Smooth muscle cell (in vitro differentiated cells): ENCODE results near the gene HTR1E. TPM values are rescaled to one million over a fixed set of nuclear protein-coding genes. Genes with fewer than 3 reads are reported as not detected.

ENCODE experiments used
- DNase-seq: peaks from one replicate; lab custom pipeline; 2025; ENCODE audit not compliant: unreplicated experiment; lab: John Stamatoyannopoulos, UW
- H2AFZ ChIP-seq: fragments of 200-600 bp; sonication (generic); 2 replicates; pipeline ENCODE4 v1.6.0; 2016; ENCODE audit warnings: antibody characterized with exemption, low read depth, mild to moderate bottlenecking
- H3F3A ChIP-seq: fragments of 200-600 bp; sonication (generic); 2 replicates; pipeline ENCODE4 v1.6.0; 2017; ENCODE audit warnings: antibody characterized with exemption, low read depth
- H3K27ac ChIP-seq: fragments of 200-600 bp; sonication (generic); 2 replicates; pipeline ENCODE4 v1.5.1; 2016; ENCODE audit warnings: low read depth, mild to moderate bottlenecking
- H3K27me3 ChIP-seq: fragments of 200-600 bp; sonication (generic); 2 replicates; pipeline ENCODE4 v1.6.1; 2016; ENCODE audit warnings: low read depth, mild to moderate bottlenecking
- H3K36me3 ChIP-seq: fragments of 200-600 bp; sonication (generic); 2 replicates; pipeline ENCODE4 v1.5.1; 2016; ENCODE audit warnings: low read depth
- H3K4me1 ChIP-seq: fragments of 200-600 bp; sonication (generic); 2 replicates; pipeline ENCODE4 v1.5.1; 2016; ENCODE audit warnings: low read depth
- H3K4me2 ChIP-seq: fragments of 200-600 bp; sonication (generic); 2 replicates; pipeline ENCODE4 v1.6.0; 2016; ENCODE audit warnings: mild to moderate bottlenecking
- H3K4me3 ChIP-seq: fragments of 200-600 bp; sonication (generic); 2 replicates; pipeline ENCODE4 v1.5.1; 2016; ENCODE audit warnings: mild to moderate bottlenecking
- H3K79me2 ChIP-seq: fragments of 200-600 bp; sonication (generic); 2 replicates; pipeline ENCODE4 v1.6.0; 2016; ENCODE audit warnings: low read depth, mild to moderate bottlenecking
- H3K9ac ChIP-seq: fragments of 200-600 bp; sonication (generic); 2 replicates; pipeline ENCODE4 v1.6.0; 2016; ENCODE audit warnings: low read depth
- H3K9me3 ChIP-seq: fragments of 200-600 bp; sonication (generic); replicated peaks from 2 replicates; pipeline ENCODE4 v1.5.1; 2016; ENCODE audit warnings: low read depth
- H4K20me1 ChIP-seq: fragments of 200-600 bp; sonication (generic); 2 replicates; pipeline ENCODE4 v1.6.0; 2016; ENCODE audit warnings: low read depth
- CTCF ChIP-seq: fragments of 200-600 bp; sonication (generic); IDR thresholded peaks from 2 replicates; pipeline ENCODE4 v1.5.1; 2017; ENCODE audit warnings: borderline replicate concordance, mild to moderate bottlenecking, antibody characterized with exemption; ENCODE audit not compliant: insufficient read depth, poor library complexity, severe bottlenecking
- WGBS: methylation state at CpG from one replicate; pipeline ENCODE4 v1.1.7; 2016; ENCODE audit warnings: low lambda C conversion rate; 5-methylcytosine and 5-hydroxymethylcytosine counted together
- polyA plus RNA-seq: library from polyadenylated mRNA; unstranded; fragments of >200 nt; fragmentation: Nextera tagmentation; extraction: Ambion mirVana; gene quantifications from 2 replicates; pipeline ENCODE4 v1.2.1, GENCODE V29; 2016
- total RNA-seq: library from RNA; depleted of rRNA; stranded (reverse); fragments of >200 nt; gene quantifications from 2 replicates; pipeline ENCODE4 v1.2.3, GENCODE V29; 2014

The HTR1E gene
- total and polyA plus RNA-seq, 2 experiments from 2014 or later, result 0.37 to 0.49 TPM

GRCh38 chr6:87027021-87027420 is 89.7 kb downstream of the HTR1E start:
- Histone ChIP-seq H3K9ac (no peak overlapping the region), H3K4me2 (no peak overlapping the region), H3K36me3 (no peaks in the 10 kb centered on the region), H2AFZ (no peak overlapping the region), H4K20me1 (no peaks in the 10 kb centered on the region), H3K27ac (no peak overlapping the region), H3K4me3 (no peak overlapping the region), H3K9me3 (no peaks in the 10 kb centered on the region), H3F3A (no peaks in the 10 kb centered on the region), H3K4me1 (no peaks in the 10 kb centered on the region), H3K79me2 (no peaks in the 10 kb centered on the region), H3K27me3 (no peaks in the 10 kb centered on the region)
- WGBS, result 82% methylated on average over 2 of the region's 2 CpGs
- TF ChIP-seq CTCF, result no peak
- no peak for DNase-seq

DNA sequence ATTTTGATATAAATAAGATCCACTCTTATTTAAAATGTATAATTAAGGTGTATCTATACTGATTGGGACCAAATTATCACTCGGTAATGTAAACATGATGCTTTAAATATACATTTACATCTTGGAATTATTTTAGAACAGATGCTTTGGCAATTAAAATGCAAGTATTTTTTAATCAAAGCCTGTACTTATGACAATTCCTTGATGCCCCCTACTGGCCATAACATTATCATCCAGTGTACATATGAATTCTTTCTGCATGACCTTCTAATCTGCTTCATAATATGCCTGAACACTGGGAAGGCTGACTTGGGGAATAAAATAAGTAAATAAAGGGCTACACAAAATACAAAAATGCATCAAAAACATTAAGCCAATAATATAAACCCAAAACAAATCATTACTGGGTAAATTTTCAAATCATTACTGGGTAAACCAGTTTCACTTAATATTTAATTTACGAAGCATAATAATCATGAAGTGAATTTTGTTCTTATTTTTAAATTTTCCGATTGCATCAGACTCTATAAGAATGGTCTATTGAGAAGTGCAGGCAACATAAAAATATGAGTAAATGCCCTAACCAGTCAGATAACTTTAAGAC is 92.5 kb downstream of the HTR1E start:
- Histone ChIP-seq H3K4me3 (no peak overlapping the region), H2AFZ (no peak overlapping the region), H3K27ac (no peak overlapping the region), H3K79me2 (no peaks in the 10 kb centered on the region), H4K20me1 (no peaks in the 10 kb centered on the region), H3K4me1 (no peaks in the 10 kb centered on the region), H3K9me3 (no peaks in the 10 kb centered on the region), H3K27me3 (no peaks in the 10 kb centered on the region), H3K4me2 (no peak overlapping the region), H3F3A (no peaks in the 10 kb centered on the region), H3K36me3 (no peaks in the 10 kb centered on the region), H3K9ac (no peak overlapping the region)
- TF ChIP-seq CTCF, result peak; percentile 71
- DNase-seq, result no peak
- WGBS, result 76% methylated on average over 3 of the region's 3 CpGs

- Histone ChIP-seq H3K9ac (no peak overlapping the region), H3K27me3 (no peaks in the 10 kb centered on the region), H3K27ac (no peak overlapping the region), H2AFZ (no peak overlapping the region), H3K4me1 (no peaks in the 10 kb centered on the region), H3F3A (no peaks in the 10 kb centered on the region), H3K9me3 (no peaks in the 10 kb centered on the region), H3K4me2 (no peak overlapping the region), H4K20me1 (no peaks in the 10 kb centered on the region), H3K79me2 (no peaks in the 10 kb centered on the region), H3K36me3 (no peaks in the 10 kb centered on the region), H3K4me3 (no peak overlapping the region)
- 92% methylated on average over 4 of the region's 4 CpGs for WGBS
- DNase-seq, result no peak
- TF ChIP-seq CTCF, result no peak
Observed at GRCh38 chr6:87040729-87041128, 103.4 kb downstream of the HTR1E start.

GRCh38 chr6:87045521-87046075 is 108.3 kb downstream of the HTR1E start:
- TF ChIP-seq CTCF, result no peak
- H3K36me3 ChIP-seq, result no peaks in the 10 kb centered on the region
- no peaks in the 10 kb centered on the region for H3K4me1 ChIP-seq
- no peaks in the 10 kb centered on the region for H3F3A ChIP-seq
- peaks cover 4% of the 10 kb centered on the region for H3K27me3 ChIP-seq
- H3K9ac ChIP-seq, result no peak overlapping the region
- H4K20me1 ChIP-seq, result no peaks in the 10 kb centered on the region
- no peaks in the 10 kb centered on the region for H3K9me3 ChIP-seq
- no peak overlapping the region for H2AFZ ChIP-seq
- H3K4me3 ChIP-seq, result no peak overlapping the region
- H3K4me2 ChIP-seq, result no peak overlapping the region
- H3K27ac ChIP-seq, result no peak overlapping the region
- WGBS, result 61% methylated on average over 5 of the region's 5 CpGs
- no peak for DNase-seq
- H3K79me2 ChIP-seq, result no peaks in the 10 kb centered on the region
